HG02623 (cell line): ENCODE data around the gene FAM24A.

ENCODE experiments used
- ATAC-seq: cut with Tn5 transposase; IDR thresholded peaks from one replicate; pipeline ENCODE4 v1.9.1; 2021; ENCODE audit warnings: moderate library complexity; ENCODE audit not compliant: unreplicated experiment

The FAM24A gene

DNA sequence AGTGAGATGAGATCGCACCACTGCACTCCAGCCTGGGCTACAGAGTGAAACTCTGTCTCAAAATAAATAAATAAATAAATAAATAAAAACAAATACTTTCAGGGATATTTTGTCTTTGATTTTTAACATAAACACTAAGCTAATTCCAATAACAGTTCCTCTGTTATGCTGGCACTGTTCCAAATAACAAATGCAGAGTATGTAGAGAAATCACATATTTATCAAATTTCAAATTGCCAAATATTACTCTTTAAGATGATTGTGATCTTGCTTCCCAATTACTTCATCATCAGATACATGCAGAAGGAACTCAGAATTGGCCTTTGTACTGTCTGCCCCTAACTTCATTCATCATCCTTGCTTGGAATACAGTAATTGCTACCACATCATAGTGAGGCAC lies 19.7 kb downstream of the FAM24A start:
- ATAC-seq: no peak

DNA sequence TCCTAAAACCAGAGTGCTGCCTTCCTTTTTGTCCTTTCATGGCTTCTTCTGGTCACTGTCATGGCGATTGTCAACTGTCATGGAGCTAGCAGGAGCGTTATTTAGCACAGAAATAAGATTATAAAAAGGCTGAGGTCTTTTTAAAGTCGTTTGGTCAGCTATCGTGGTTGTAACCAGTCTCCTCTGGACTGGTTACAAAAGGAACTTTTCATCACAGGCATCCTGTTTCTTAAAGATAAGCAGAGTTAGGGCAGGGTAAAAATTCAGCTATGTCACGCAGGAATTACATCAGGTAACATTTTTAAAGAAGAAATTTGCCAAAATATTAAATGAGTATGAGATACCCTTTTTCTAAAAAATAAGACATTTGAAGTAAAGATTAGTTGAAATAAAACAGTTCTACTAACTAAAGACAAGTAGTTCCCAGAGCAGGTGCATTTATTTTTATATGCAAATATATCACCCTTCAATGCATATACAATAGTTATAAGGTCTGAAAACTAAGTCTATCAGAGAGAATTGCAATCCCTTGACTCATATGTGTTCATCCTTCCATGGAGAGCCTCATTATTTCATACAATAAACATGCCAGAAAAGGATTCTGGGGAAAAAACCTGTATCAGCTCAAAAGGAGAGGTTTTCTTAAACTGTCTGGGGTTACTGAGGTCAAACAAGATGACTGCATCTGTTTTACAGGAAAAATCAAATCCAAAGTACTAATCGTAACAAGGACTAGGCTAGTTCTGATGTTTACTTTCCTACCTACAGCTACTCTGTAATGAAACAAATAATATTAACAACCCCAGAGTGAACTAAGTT lies 20.9 kb downstream of the FAM24A start:
- ATAC-seq: no peak

DNA sequence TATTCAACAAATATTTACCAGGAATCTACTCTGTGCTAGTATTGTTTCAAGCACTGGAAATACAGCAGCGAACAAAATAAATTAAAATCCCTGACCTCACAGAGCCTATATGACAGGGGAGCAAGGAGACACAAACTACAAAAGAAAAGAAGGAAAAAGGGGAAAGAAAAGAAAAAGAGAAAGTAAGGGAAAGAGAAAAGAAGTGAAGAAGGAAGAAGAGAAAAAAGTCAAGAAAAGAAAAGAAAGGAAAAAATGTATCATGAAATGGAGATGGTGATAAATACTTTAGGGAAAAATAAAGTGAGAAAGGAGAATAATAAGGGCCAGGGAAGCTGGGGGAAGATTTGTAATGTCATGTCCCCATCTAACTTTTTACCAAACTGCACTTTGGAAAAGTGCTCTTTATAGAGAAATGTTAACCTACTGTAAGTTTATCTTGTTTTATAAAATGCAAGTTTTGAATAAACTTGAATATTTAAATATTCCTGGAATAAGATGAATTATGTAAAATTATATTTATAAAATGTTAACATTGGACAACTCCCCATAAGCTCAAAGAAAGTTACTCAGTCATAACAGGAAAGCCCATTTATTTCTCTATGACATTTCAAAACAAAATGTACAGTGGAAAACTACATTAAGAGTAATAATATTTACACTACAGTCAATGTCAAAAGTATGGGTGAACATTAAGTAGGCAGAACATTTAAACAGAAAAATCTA lies 28.9 kb downstream of the FAM24A start:
- no peak for ATAC-seq

DNA sequence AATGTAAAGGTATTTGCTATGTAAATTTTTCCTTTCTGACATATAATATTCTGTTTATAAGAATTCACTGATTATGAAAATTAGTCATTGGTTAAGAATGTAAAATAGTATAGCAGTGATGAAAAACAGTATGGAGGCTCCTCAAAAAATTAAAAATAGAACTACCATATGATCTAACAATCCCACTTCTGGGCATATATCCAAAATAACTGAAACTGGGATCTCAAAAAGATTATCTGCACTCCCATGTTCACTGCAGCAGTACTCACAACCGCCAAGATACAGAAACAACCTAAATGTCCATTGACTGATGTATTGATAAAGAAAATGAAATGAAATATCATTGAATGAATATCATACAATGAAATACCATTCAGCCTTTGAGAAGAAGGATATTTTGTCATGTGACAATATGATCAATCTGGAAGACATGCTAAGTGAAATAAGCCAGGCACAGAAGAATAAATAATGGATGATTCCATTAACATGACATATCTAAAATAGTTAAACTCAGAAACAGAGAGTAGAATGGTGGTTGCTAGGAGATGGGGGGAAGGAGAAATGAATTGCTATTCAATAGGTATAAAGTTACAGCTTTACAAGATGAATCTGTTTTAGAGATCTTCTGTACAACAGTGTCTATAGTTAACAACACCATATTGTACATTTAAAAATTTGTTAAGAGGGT lies 29.6 kb downstream of the FAM24A start:
- ATAC-seq: no peak

DNA sequence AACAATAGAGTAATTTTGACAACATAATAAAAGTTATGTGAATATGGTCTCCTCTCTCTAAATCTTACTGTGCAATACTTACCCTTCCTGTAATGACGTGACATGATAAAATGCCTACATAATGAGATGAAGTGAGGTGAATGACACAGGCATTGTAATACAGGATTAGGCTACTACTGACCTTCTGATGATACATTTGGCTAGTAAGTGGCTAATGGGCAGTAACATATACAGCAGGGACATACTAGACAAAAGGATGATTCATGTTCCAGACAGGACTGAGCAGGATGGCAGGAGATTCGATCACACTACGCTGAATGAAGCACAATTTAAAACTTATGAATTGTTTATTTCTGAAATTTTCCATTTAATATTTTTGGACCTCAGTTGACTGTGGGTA lies 38.9 kb downstream of the FAM24A start:
- ATAC-seq: no peak

DNA sequence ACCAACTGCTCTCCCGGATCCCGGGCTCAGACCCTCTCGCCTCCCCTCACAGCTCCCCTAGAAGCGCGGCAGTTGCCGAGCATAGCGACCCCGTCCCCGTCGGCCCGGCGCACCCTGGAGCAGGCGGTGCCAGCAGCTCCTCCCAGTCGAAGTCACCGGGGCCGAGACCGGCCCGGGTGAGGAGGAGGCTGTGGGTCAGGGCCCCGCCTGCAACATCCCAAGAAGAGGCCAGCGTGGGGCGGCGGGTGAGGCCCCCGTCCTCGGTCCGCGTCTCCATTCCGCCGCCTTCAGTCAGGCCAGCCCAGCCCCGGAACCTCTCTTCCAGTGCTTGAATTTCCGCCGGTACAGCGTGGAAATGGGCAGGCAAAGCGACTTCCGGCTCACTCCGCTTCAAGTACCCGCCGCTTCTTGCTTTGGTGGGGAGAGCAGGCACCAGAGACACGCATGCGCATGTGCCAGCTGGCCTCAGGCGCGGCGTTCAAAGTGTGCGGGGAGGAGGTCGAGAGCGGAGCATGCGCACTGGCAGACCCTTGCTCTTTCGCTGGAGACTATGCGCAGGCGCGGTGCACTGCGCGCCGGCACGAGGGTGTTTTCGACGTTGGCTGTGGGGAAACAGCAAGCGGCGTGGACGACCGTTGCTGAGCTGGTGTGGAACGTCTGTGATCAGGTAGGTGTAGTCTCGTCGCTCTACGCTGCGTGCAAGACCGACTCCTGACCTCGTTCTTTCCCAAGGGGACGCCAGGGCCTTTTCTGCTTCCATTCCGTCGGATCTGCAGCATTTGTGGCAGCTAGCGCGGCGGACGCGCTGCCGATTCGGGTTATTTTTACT lies 43.7 kb downstream of the FAM24A start, which contains the start of gene C10orf88:
Gene C10orf88, minus strand, starts transcription at position 326 of the 829 bp plus-strand sequence. Its CDS starts 49 bp downstream, at position 277.
- ATAC-seq: peak; percentile 98

DNA sequence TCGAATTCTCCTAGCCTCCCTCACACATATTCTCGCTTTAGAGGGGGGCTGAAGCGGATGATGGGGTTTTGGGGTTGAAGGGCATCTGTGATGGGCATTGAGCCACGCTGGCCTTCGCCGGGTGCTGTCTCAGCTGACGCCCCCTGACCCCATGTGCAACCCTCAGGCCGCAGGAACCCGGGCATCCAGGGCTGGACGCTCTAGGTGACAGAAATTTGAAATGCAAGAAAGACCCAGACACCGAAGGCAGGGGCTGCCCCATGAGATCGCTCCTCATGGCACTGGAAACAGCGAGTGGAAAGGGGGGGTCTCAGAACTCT lies 44.3 kb downstream of the FAM24A start:
- ATAC-seq: no peak

DNA sequence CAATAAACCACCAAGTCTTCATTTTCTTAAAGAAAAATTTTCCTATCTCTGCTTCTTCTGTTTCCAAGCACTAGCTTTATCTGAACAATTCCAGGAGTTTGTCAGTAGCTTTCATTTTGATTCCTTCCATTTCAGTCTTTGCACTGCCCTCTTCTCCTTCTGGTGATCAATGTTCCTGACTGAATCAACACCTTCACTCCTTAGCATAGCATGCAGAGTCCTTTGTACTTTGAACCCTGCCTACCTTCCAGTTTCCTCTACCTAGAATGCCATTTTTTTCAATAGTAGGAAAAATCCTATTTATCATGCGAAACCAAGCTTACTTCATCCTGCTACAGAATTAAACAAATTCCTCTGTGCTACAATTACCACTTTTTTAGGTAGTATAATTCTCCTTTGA lies 45.5 kb downstream of the FAM24A start:
- ATAC-seq: no peak

DNA sequence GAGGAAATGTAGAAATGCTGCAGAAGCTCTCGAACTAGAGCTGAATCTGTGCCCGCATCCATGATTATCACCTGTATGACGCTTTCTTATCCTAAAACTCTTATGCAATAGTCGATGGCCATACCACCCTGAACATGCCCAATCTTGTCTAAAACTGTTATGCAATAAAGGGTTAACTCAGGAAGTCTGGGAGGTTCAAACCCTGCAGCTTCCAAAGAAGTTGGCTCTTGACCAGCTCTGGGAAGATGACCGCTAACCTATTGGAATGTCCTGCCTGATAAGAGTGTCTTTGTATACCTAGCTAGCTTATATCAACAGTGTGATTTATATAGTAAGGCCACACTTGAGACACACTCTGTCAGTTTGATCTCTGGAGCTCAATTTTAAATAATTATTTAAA lies 47.1 kb downstream of the FAM24A start:
- ATAC-seq: no peak

DNA sequence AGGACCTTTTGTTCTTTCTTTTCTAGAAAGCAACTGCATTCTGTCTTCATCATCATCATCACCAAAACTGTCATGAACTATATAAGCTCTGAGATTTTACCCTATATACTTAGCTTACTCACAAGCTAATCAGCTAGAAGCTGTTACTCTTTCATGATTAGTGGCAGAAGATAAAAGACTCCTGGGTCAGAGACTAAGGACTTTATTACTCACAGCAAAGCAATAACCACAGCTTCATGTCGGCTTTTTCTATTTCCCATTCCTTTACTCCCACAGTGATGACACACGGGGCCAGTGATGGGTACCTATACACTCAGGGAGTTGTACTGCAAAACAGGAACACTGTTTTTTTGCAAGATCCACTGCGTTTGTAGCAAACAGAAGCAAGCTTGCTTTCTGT lies 52.0 kb downstream of the FAM24A start:
- ATAC-seq: no peak
